ENCODE results near the gene ULBP1.
"Not testable (repeated sequence)": the region's sequence is repeated elsewhere in the genome, so short reads cannot be mapped to it uniquely, and the experiment has no call there.

The ULBP1 gene

GRCh38 chr6:149988550-149989346, 25.0 kb downstream of the ULBP1 start:
- POLR2A ChIA-PET: no interaction called here
- no peak overlapping the region for H3K4me3 ChIP-seq (ENCODE audit: low read depth, low read length)
- no peak for TF ChIP-seq CTCF (IDR thresholded peaks at IDR 0.05; ENCODE audit: insufficient read depth, low read length, missing control alignments)
- DNase-seq (ENCODE audit: low read depth, low spot score): no peak
- CTCF ChIA-PET: no interaction called here

- POLR2A ChIA-PET: no interaction called here
- H3K4me3 ChIP-seq (ENCODE audit: low read depth, low read length): no peak overlapping the region
- no peak for TF ChIP-seq CTCF (IDR thresholded peaks at IDR 0.05; ENCODE audit: insufficient read depth, low read length, missing control alignments)
- DNase-seq (ENCODE audit: low read depth, low spot score): no peak
- CTCF ChIA-PET: interaction anchor here (1.8 kb wide), 1 partner anchor 17 kb away, joined by 5 read pairs; no protein-coding TSS in a partner anchor
Measured at GRCh38 chr6:149990212-149990660, 26.5 kb downstream of the ULBP1 start.

GRCh38 chr6:149990661-149991471, 27.1 kb downstream of the ULBP1 start:
- no peak for DNase-seq (ENCODE audit: low read depth, low spot score)
- H3K4me3 ChIP-seq (ENCODE audit: low read depth, low read length): no peak overlapping the region; the same call in 1 of the 2 replicates
- no peak for TF ChIP-seq CTCF (IDR thresholded peaks at IDR 0.05; ENCODE audit: insufficient read depth, low read length, missing control alignments)
- ChIA-PET CTCF (interaction anchor here (1.8 to 1.9 kb wide), 2 partner anchors 16 to 26 kb away, joined by 5 read pairs; no protein-coding TSS in a partner anchor), POLR2A (no interaction called here)

GRCh38 chr6:149991472-149991795, 27.7 kb downstream of the ULBP1 start:
- H3K4me3 ChIP-seq (ENCODE audit: low read depth, low read length); DNase-seq (ENCODE audit: low read depth, low spot score); POLR2A ChIA-PET: not testable (repeated sequence)
- CTCF ChIA-PET: interaction anchor here (1.8 to 1.9 kb wide), 2 partner anchors 15 to 26 kb away, joined by 5 read pairs; no protein-coding TSS in a partner anchor

- H3K4me3 ChIP-seq (ENCODE audit: low read depth, low read length): no peak overlapping the region
- TF ChIP-seq CTCF (IDR thresholded peaks at IDR 0.05; ENCODE audit: insufficient read depth, low read length, missing control alignments): no peak
- CTCF ChIA-PET: interaction anchor here (1.8 to 1.9 kb wide), 2 partner anchors 15 to 25 kb away, joined by 5 read pairs; no protein-coding TSS in a partner anchor
- POLR2A ChIA-PET: interaction anchor here (0.7 kb wide), 1 partner anchor 217 kb away, joined by 3 read pairs; no protein-coding TSS in a partner anchor
- DNase-seq (ENCODE audit: low read depth, low spot score): no peak
Measured at GRCh38 chr6:149991838-149992237, 28.1 kb downstream of the ULBP1 start.

- no peak for DNase-seq (ENCODE audit: low read depth, low spot score)
- TF ChIP-seq CTCF (IDR thresholded peaks at IDR 0.05; ENCODE audit: insufficient read depth, low read length, missing control alignments): no peak
- POLR2A ChIA-PET: no interaction called here
- no peak overlapping the region for H3K4me3 ChIP-seq (ENCODE audit: low read depth, low read length)
- CTCF ChIA-PET: no interaction called here
Measured at GRCh38 chr6:149995235-149995750, 31.6 kb downstream of the ULBP1 start.

Data from AG04449 (cell line).